Globus pallidus (tissue), 1 donor: ENCODE results near the gene TMEM253.
A peak's percentile ranks its signal among the peaks of the same experiment; 100 is the strongest.

Experiments used
- DNase-seq: peaks from one replicate; pipeline ENCODE4 v3.0.0-alpha.2; 2015; ENCODE audit warnings: low spot score

TMEM253 gene

DNA sequence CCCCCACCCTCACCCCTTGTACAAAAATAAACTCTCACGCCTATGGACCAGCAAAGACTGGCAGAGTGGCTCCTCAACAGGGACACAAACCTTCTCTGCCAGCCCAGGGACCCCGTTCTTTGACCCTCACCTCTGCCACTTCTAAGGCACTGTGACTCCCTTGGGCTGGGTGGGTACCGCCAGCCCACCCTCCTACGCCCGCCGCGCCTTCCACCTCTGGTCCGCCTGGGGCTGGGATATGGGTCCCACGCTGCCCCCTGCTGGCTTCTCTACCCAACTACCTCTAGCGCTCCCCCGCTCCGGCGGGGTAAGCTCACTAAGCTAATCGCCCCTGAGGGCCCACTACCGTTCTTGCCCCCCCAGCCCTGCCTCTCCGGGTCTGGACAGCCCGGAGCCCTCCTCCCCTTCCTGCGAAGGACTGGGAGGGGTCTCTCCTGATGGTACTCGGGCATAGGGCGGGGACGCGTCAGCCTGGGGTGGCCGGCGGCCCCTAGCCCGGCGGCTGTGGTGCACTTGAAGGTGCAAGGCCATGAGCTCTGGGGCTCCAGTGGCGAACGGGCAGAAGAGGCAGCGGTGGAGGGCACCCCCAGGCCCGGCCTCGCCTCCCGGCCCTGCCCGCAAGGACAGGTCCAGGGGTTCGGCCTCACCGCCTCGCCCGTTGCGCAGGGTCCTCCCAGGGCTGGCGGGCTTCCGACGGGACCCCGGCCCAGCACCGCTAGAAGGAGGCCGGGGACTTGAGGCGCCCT lies 10.5 kb upstream of the TMEM253 start:
- no peak for DNase-seq

GRCh38 chr14:21090940-21091663 lies 9.8 kb upstream of the TMEM253 start:
- DNase-seq: no peak

DNA sequence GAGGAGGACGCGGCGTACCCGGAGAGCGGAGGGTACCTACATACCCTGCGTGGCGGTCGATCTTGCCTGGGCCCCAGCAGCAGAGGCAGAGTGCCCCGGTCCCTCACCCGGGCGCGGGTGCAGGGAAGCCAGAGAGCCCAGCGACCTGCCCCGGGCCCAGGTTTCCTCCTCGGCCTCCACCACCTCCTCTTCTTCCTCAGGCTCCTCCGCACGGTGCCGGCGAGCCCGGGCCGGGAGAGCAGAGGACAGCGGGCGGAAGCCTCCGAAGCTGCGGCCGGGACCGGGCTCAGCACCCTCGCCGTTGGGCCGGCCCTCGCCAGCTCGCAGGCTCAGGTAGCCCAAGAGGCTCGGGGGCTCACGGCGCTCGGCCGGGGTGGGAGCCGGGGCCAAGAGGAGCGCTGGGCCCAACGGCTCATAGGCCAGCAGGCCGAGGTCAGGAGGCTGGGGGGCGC lies 9.0 kb upstream of the TMEM253 start:
- DNase-seq: no peak

- peak; percentile 63 for DNase-seq
Measured at GRCh38 chr14:21092273-21093011, 8.4 kb upstream of the TMEM253 start.

DNA sequence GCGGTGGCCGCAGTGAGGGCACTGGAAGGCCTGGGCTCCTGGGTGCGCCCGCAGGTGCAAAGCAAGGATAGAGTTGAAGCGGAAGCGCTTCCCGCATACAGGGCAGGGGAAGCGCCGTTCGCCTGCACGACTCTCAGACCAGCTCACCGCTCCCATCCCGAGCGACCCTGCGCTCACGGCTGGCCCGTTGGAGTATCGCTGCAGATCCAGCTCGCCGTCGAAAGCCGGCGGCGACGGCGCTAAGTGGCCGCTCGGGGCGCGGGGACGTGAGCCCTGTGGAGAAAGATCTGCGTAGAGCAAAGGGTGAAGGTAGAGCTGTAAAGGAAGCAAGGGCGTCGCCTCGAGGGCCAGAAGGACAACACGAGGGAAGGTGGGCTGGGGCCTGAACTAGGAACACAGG lies 7.8 kb upstream of the TMEM253 start:
- DNase-seq: no peak

DNA sequence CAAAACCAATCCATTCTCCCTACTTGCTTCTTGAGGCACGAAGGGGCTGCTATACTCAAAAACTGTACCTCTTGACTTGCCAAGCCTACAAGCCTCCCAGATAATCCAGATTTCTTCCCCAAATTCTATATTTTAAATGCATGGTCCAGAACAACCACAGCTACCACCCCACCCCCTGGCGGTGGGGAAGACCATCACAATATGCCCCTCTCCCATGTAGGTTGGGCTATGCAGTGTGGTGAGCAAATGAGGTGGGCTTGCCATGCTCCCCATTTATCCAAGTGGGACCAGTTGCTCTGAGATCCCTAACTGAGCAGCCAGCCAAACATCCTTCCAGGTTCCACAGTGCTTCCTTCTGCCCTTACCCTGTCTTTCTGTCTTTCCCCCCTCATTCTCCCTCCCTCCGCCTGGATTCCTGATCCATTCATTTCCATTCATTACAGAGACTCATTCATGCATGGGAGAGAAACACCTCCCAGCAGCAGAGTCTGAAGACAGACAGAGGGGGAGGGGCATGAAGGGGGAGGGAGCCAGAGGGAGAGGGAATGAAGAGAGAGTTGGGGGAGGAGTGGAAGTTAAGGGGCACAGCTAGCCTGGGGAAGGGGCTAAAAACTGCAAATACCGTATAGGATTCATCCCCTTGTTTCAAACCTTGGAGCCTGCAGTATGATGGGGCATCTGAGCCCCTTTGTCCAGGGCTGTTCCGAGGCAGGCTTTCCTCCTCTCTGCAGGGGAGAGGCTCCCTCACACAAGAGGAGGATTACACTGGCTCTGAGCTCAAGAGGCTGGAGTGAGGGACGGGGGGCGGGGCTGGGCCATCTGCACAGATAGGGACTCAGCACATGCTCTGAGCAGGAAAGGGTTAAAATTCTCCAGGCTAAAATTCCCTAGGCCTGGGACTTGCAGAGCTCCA lies 6.8 kb upstream of the TMEM253 start:
- peak; percentile 38 for DNase-seq

DNA sequence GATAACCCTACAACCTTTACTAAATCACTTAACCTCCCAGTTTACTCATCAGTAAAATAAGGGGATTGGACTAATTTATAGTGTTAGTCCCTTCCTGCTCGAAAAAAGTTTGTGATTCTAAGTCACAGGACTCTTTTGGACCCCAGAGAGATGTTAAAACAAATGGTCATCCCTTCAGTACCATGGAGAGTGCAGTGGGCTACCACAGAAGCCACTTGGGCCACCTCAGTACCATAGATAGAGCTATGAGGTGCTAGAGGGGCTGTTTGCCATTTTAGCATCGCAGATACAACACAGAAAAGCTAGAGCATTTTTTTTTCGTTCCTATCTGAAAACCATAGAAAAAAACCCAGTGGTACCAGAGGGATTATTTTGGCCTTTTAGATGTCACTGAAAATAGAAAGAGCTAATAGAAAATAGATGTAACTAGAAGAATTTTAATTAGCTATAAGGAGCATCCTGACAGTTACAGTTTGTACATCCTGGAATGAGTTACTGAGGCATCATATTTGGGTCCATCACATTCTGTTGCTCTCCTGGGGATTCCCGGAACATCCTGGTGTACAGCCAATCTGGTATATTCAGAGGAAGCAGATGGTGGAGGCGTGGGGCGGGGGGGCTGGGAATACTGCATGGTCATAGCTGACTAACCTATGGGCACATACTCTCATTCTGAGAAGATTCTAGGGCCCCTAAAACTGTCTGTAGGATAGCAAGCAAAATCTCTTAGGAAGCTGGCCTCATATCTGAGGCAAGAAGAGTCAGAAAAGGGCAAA lies 5.2 kb upstream of the TMEM253 start:
- DNase-seq: no peak

GRCh38 chr14:21096438-21096837 lies 4.4 kb upstream of the TMEM253 start:
- DNase-seq: no peak

GRCh38 chr14:21096978-21097635 lies 3.8 kb upstream of the TMEM253 start:
- DNase-seq: no peak

GRCh38 chr14:21097636-21098075 lies 3.2 kb upstream of the TMEM253 start:
- DNase-seq: peak; percentile 35

DNA sequence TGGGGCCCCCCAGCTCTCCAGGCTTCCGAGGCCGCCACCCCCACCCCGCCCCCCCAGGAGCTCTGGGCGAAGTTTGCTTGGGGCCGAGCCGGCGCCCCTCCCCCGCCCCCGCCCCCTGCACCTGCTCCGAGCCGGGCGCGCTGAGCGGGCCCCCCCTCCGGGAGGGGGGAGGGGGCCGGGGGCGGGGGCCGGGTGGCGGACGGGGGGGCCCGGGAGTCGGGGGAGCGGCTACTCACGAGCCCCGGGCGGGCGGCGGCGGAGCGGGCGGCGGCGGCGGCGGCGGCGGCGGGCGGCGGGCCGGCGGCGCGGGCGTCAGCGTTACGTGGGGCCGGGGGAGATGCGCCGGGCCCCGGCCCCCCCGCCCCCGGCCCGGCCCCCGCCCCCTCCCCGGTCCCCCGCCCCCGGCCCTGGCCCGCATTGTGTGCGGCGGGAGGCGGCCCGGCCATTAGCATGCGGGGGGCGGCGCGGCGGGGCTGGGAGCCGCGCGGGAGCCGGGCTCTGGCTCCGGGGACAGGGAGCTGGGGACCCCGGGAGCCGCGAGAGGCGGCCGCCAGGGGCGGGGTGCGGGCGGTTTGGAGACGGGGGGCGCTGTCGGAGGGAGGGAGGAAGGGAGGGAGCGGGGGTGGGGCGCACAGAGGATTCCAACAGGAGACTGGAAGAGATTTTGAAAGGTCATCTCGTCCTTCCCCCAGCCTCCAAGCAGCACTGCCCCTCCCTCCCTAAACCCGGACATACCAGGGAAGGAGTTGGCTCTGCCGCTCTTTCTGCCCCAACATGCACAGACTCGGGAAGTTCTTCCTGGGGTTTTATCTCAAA lies 2.6 kb upstream of the TMEM253 start, which contains the start of gene ZNF219:
TSS of gene ZNF219 (minus strand) at position 580 of the 816 bp plus-strand sequence. CDS start 5,064 bp downstream, outside the sequence.
- peak; percentile 53 for DNase-seq

DNA sequence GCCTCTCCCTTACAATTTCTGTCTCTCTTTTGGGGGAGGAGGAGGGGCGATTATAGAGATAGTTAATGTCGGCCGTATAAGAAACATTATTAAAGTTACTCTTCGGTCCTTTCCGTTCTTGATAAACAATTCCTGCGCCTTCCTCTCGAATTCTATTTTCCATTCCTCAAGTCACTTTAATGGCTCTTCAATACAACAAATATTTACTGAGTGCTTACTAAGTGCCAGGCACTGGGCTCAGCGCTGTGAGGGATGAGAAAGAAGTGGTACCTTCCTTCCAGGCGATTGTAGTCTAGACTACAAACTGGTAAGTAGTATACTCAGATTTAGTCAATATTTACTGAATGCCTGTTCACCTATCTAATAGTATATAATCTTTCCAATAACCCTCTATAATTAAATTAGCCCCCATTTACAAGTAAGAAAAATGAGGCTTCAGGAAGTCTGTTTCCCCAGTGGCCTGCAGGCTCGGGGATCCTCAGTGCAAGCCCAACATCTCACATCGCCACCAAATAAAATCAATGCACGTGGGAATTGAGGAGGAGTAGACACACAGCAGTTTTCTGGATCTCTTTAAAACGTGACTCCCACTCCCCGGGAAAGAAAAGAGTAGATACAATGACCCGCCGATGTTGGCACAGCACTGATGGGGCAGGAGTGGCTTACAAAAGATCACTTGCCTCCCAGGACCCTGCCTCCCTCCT lies 1.8 kb upstream of the TMEM253 start:
- DNase-seq: no peak

- no peak for DNase-seq
Measured at GRCh38 chr14:21099596-21099985, 1.3 kb upstream of the TMEM253 start.

GRCh38 chr14:21101802-21102413 lies 1.0 kb downstream of the TMEM253 start:
- DNase-seq: no peak

DNA sequence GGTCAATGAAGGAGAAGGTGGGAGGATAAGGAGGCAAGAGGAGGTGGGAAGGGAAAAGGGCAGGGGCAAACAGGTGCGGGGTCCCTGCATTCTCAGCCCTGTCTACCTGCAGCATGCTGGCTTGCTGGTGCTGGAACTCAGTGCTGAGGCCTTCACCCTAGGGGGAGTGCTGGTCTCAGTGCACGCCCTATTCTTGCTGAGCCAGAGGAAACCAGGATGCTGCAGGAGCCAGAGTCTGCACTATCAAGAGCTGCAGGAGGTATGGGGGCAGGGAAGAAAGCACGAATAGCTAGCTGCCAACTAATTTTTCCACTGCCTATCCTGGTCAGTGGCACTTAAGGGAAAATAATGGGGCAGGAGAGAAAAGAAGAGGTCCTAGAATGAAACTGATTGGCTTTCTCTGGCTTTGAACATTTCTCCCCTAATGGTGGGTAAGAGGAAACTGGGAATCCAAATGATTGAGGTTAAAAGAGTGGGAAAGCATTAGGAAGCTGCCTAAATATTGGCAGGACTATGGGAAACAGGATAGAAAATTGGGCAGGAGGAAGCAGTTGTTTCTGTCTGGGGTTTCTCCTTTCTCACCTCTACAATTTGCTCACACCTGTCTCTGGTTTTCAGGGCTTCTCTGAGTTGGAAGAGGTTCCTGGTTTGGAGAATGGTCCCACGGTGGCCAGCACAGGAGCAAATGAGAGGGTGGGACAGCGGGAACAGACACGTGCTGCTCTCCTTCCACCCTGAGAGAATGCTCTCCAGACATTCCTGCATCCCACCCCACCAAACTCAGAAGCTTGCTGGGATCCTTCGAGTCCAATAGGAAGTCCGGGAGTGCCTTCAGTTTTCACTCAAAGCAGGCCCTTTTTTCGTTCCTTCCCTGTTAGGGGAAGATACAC lies 1.9 kb downstream of the TMEM253 start:
- no peak for DNase-seq

GRCh38 chr14:21103411-21103709 lies 2.5 kb downstream of the TMEM253 start:
- DNase-seq: no peak

DNA sequence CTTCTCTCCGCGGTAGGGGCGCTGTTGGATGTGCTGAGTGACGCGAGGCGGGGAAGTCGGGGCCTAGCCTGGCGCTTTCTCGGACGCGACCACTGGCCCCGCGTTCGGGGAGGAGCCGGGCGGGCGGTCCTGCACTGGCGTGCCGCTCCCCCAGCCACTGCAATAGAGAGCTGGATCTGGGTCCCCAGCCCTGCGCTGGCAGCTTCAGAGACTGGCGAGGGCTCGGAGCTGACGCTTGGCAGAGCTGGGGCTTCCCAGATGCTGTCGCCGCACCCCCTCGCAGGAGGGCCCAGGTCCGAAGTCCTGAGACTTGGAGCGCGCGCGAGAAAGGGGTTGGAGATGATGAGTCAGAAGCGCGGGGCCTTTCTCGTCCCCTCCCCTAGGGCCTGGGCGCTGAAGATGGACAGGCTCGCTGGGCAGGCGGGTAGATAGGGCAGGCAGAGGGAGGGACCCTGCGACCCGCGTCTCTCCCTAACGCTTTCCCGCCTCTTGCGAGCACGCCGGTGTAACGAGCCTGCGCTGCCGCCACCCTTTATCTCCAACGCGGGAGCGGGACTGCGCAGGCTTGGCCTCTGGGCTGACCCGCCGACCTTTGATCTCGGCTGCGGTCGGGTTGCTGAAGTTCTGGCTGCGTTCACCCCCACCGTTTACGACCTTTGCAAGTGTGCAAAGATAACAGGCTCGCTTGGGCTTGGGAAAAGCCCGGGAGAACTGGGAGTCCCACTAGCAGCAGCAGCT lies 3.0 kb downstream of the TMEM253 start:
- peak; percentile 98 for DNase-seq
